B cell (primary cell): ENCODE data around the gene ZNF554. TPM values are rescaled to one million over a fixed set of nuclear protein-coding genes. Genes with fewer than 3 reads are reported as not detected.

ENCODE experiments used
- ATAC-seq: fragments of 200-7000 bp; cut with Tn5 transposase; one replicate; pipeline ENCODE4 v1.10.0; 2021; ENCODE audit warnings: low read depth, mild to moderate bottlenecking, moderate number of reproducible peaks, moderate library complexity
- CTCF ChIA-PET: fragments of 350-600 bp; sonication (Branson Sonifier 250); formaldehyde crosslinking; loops from one replicate; lab custom pipeline; 2021; ENCODE audit warnings: antibody characterized with exemption, inconsistent platforms; lab: Charles Lee
- POLR2A ChIA-PET: fragments of 350-600 bp; sonication (Branson Sonifier 250); formaldehyde crosslinking; loops from one replicate; lab custom pipeline; 2021; ENCODE audit warnings: antibody characterized with exemption; lab: Charles Lee
- DNase-seq: peaks from one replicate; pipeline ENCODE4 v3.0.0; 2013
- H2AFZ ChIP-seq: 2 replicates; pipeline ENCODE4 v1.6.1; 2012; ENCODE audit warnings: mild to moderate bottlenecking, low read depth, low read length; ENCODE audit not compliant: insufficient read depth, poor library complexity, severe bottlenecking
- H3K27ac ChIP-seq, 2 donors: 1 replicate in 1 of 2; 2 replicates in 1 of 2; pipeline ENCODE4 v1.5.1; 2012 to 2013; ENCODE audit warnings: low read length in 2 of 2, mild to moderate bottlenecking in 2 of 2, moderate library complexity in 1 of 2
- H3K27me3 ChIP-seq, 4 experiments: fragments of 200-600 bp in 1 of 4; sonication (generic) in 1 of 4; replicated peaks in 1 of 4; 1 replicate in 2 of 4; 2 replicates in 2 of 4; pipeline versions ENCODE4 v1.6.1 to v1.7.0; 2013 to 2016; ENCODE audit warnings: low read length in 3 of 4, mild to moderate bottlenecking in 2 of 4, mixed read lengths in 1 of 4, moderate library complexity in 1 of 4; ENCODE audit not compliant: insufficient read depth in 4 of 4, control insufficient read depth in 3 of 4; ENCODE audit errors: control extremely low read depth in 1 of 4
- H3K36me3 ChIP-seq, 2 experiments: replicated peaks in 1 of 2; 1 replicate in 1 of 2; 2 replicates in 1 of 2; pipeline versions ENCODE4 v1.6.1 to v1.7.1; 2013; ENCODE audit warnings: low read length in 1 of 2; ENCODE audit not compliant: insufficient read depth in 2 of 2, control insufficient read depth in 1 of 2; ENCODE audit errors: control extremely low read depth in 1 of 2, extremely low read depth in 1 of 2
- H3K4me1 ChIP-seq, 2 donors: fragments of 200-600 bp in 1 of 2; sonication (generic) in 1 of 2; 1 replicate in 1 of 2; 2 replicates in 1 of 2; pipeline versions ENCODE4 v1.5.1 to v1.6.1; 2013 to 2017; ENCODE audit warnings: low read length in 2 of 2; ENCODE audit not compliant: control insufficient read depth in 2 of 2, insufficient read depth in 2 of 2
- H3K4me2 ChIP-seq: replicated peaks from 2 replicates; pipeline ENCODE3; 2012; ENCODE audit warnings: mild to moderate bottlenecking, low read depth, low read length; ENCODE audit not compliant: poor library complexity, severe bottlenecking
- H3K4me3 ChIP-seq, 5 experiments: fragments of 200-600 bp in 1 of 5; sonication (generic) in 1 of 5; 1 replicate in 3 of 5; 2 replicates in 2 of 5; pipeline versions ENCODE4 v1.5.1 to v1.7.0; 2011 to 2016; ENCODE audit warnings: low read length in 4 of 5, mild to moderate bottlenecking in 4 of 5, low read depth in 2 of 5, control low read depth in 1 of 5, moderate library complexity in 1 of 5; ENCODE audit not compliant: insufficient read depth in 1 of 5; ENCODE audit errors: control extremely low read depth in 1 of 5, extremely low read depth in 1 of 5
- H3K79me2 ChIP-seq: fragments of 200-600 bp; sonication (generic); one replicate; pipeline ENCODE4 v1.6.0; 2016; ENCODE audit warnings: low read length; ENCODE audit not compliant: control insufficient read depth, insufficient read depth
- H3K9ac ChIP-seq: fragments of 200-600 bp; sonication (generic); 2 replicates; pipeline ENCODE4 v1.6.1; 2017; ENCODE audit warnings: mild to moderate bottlenecking, low read length, moderate library complexity
- H3K9me3 ChIP-seq, 3 donors: one replicate each; pipeline versions ENCODE4 v1.6.1 to v1.7.1; 2013; ENCODE audit warnings: low read length in 2 of 3; ENCODE audit not compliant: control insufficient read depth in 2 of 3, insufficient read depth in 1 of 3; ENCODE audit errors: control extremely low read depth in 1 of 3
- H4K20me1 ChIP-seq: 2 replicates; pipeline ENCODE4 v1.6.0; 2012; ENCODE audit warnings: mild to moderate bottlenecking, low read length; ENCODE audit not compliant: insufficient read depth, control insufficient read depth, poor library complexity, severe bottlenecking
- H3K27ac Mint-ChIP-seq: one replicate; pipeline ENCODE4 v1.8.0; 2021; ENCODE audit warnings: mixed read lengths
- H3K27me3 Mint-ChIP-seq: one replicate; pipeline ENCODE4 v1.8.0; 2021; ENCODE audit warnings: mixed read lengths
- H3K4me1 Mint-ChIP-seq: one replicate; pipeline ENCODE4 v1.8.0; 2021; ENCODE audit warnings: mixed read lengths
- H3K4me3 Mint-ChIP-seq: one replicate; pipeline ENCODE4 v1.8.0; 2021; ENCODE audit warnings: mixed read lengths
- H3K9me3 Mint-ChIP-seq: one replicate; pipeline ENCODE4 v1.8.0; 2022; ENCODE audit warnings: mixed read lengths; ENCODE audit not compliant: insufficient read depth
- CTCF ChIP-seq: fragments of 200-600 bp; IDR thresholded peaks from one replicate; pipeline ENCODE4 v1.8.0; 2022; ENCODE audit warnings: antibody characterized with exemption, mild to moderate bottlenecking
- EZH2 ChIP-seq: IDR thresholded peaks from 2 replicates; pipeline ENCODE4 v1.6.1; 2012; ENCODE audit warnings: borderline replicate concordance, low read depth, mild to moderate bottlenecking, moderate library complexity, low read length; ENCODE audit not compliant: insufficient read depth, poor library complexity, severe bottlenecking
- WGBS: methylation state at CpG from one replicate; pipeline ENCODE4 v1.1.5; 2013; ENCODE audit warnings: missing lambda C conversion rate; ENCODE audit not compliant: insufficient coverage; 5-methylcytosine and 5-hydroxymethylcytosine counted together
- intact Hi-C: fragments of 100-400 bp; cut with micrococcal nuclease; formaldehyde crosslinking; loops from one replicate; pipeline ENCODE4 v1.10.0; 2022
- polyA plus RNA-seq: library from polyadenylated mRNA; depleted of rRNA; stranded (reverse); fragments of >200 nt; gene quantifications from 2 replicates; pipeline ENCODE4 v1.2.3, GENCODE V29; 2012
- total RNA-seq, 2 donors: library from RNA; stranded (reverse); fragments of 120-200 nt in 1 of 2; gene quantifications; 1 replicate in 1 of 2; 2 replicates in 1 of 2; pipeline versions ENCODE4 v1.2.3 to v1.2.4, GENCODE V29; 2013 to 2022

Gene ZNF554
- total and polyA plus RNA-seq, 2 donors (not counting 1 experiment from before 2014, with no cell fraction given), result 2.8 to 5.9 TPM

DNA sequence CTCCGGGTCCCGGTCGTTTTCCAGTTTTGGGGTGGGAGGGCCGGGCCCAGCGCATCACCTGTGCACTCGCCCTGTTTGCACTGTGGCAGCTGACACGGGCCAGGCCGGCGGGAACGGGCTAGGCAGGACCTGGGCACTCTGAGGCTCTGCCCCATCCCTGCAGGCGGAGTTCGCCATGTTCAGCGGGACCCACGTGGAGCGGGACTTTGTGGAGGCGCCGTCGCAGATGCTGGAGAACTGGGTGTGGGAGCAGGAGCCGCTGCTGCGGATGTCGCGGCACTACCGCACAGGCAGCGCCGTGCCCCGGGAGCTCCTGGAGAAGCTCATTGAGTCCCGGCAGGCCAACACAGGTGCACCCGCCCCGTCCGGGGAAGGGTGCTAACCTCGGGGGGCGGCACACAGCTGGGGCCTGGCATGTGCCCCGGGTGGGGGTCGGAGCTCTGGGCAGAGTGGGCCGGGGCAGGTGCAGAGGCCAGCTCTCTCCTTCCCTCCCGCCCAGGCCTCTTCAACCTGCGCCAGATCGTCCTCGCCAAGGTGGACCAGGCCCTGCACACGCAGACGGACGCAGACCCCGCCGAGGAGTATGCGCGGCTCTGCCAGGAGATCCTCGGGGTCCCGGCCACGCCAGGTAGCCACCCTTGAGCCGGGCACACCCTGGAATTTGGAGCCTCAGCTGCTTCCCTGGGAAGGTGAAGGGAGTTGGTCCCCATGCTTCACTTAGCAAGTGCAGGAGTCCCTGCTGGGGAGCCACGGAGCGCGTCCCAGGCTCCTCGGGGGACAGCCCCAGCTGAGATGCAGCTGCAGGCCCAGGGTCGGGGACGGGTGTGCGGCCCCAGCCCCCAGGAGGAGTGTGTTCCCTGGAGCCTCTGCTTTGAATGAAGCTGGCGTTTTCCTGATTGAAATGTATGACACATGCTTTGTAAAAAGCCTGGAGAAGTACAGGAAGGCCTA, 9.3 kb upstream of the ZNF554 start:
- H3K27me3 Mint-ChIP-seq, result no peaks in the 10 kb centered on the region
- no peak overlapping the region for H3K9ac ChIP-seq
- no peak overlapping the region for H3K4me3 ChIP-seq
- H3K36me3 ChIP-seq, result peaks cover 0 to 24% of the 10 kb centered on the region in 2 experiments
- H3K9me3 Mint-ChIP-seq, result no peaks in the 10 kb centered on the region
- H3K4me1 ChIP-seq, result no peaks in the 10 kb centered on the region
- DNase-seq, result no peak
- TF ChIP-seq CTCF (no peak), EZH2 (no peak)
- H3K4me2 ChIP-seq, result no peak overlapping the region
- intact Hi-C loops, result no loop called here
- no peaks in the 10 kb centered on the region for H4K20me1 ChIP-seq
- H3K4me1 Mint-ChIP-seq, result no peaks in the 10 kb centered on the region
- H3K79me2 ChIP-seq, result no peaks in the 10 kb centered on the region
- H3K4me3 Mint-ChIP-seq, result no peak overlapping the region
- no peaks in the 10 kb centered on the region for H3K9me3 ChIP-seq
- H3K27ac Mint-ChIP-seq, result no peak overlapping the region
- 85% methylated on average over 57 of the region's 58 CpGs for WGBS
- no peak for ATAC-seq
- CTCF ChIA-PET, result no interaction called here
- H3K27me3 ChIP-seq, result no peaks in the 10 kb centered on the region
- POLR2A ChIA-PET, result no interaction called here
- H2AFZ ChIP-seq, result no peak overlapping the region
- H3K27ac ChIP-seq, result no peak overlapping the region

GRCh38 chr19:2811221-2811722, 8.4 kb upstream of the ZNF554 start:
- H3K9me3 Mint-ChIP-seq, result no peaks in the 10 kb centered on the region
- Histone ChIP-seq H3K4me2 (no peak overlapping the region), H4K20me1 (no peaks in the 10 kb centered on the region), H3K9ac (no peak overlapping the region), H2AFZ (no peak overlapping the region), H3K79me2 (no peaks in the 10 kb centered on the region), H3K27me3 (no peaks in the 10 kb centered on the region), H3K27ac (no peak overlapping the region), H3K4me3 (no peak overlapping the region), H3K4me1 (no peaks in the 10 kb centered on the region), H3K36me3 (peaks cover 0 to 22% of the 10 kb centered on the region in 2 experiments), H3K9me3 (no peaks in the 10 kb centered on the region)
- no peak overlapping the region for H3K4me3 Mint-ChIP-seq
- H3K27me3 Mint-ChIP-seq, result no peaks in the 10 kb centered on the region
- ChIA-PET CTCF (no interaction called here), POLR2A (no interaction called here)
- intact Hi-C loops, result no loop called here
- H3K4me1 Mint-ChIP-seq, result no peaks in the 10 kb centered on the region
- DNase-seq, result no peak
- no peak for ATAC-seq
- 94% methylated on average over 20 of the region's 20 CpGs for WGBS
- no peak overlapping the region for H3K27ac Mint-ChIP-seq
- no peak for TF ChIP-seq CTCF
- TF ChIP-seq EZH2, result no peak
